T-helper 2 cell treated with Interferon-gamma antibody and Interleukin-4, amounts not matched to agents 100 ng/mL and 5 ng/mL, for 36 hours (primary cell): ENCODE measurements around the gene SELENOS. TPM values are rescaled to one million over a fixed set of nuclear protein-coding genes. Genes with fewer than 3 reads are reported as not detected.

ENCODE experiments used
- intact Hi-C: fragments of 100-400 bp; cut with micrococcal nuclease; formaldehyde crosslinking; loops from one replicate; pipeline ENCODE4 v1.15.1; 2023
- total RNA-seq: library from RNA; stranded (reverse); gene quantifications from 2 replicates; pipeline ENCODE4 v1.2.3, GENCODE V29; 2022

SELENOS gene, protein sequence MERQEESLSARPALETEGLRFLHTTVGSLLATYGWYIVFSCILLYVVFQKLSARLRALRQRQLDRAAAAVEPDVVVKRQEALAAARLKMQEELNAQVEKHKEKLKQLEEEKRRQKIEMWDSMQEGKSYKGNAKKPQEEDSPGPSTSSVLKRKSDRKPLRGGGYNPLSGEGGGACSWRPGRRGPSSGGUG
- 40.0 and 42.5 TPM in 2 replicates for total RNA-seq

DNA sequence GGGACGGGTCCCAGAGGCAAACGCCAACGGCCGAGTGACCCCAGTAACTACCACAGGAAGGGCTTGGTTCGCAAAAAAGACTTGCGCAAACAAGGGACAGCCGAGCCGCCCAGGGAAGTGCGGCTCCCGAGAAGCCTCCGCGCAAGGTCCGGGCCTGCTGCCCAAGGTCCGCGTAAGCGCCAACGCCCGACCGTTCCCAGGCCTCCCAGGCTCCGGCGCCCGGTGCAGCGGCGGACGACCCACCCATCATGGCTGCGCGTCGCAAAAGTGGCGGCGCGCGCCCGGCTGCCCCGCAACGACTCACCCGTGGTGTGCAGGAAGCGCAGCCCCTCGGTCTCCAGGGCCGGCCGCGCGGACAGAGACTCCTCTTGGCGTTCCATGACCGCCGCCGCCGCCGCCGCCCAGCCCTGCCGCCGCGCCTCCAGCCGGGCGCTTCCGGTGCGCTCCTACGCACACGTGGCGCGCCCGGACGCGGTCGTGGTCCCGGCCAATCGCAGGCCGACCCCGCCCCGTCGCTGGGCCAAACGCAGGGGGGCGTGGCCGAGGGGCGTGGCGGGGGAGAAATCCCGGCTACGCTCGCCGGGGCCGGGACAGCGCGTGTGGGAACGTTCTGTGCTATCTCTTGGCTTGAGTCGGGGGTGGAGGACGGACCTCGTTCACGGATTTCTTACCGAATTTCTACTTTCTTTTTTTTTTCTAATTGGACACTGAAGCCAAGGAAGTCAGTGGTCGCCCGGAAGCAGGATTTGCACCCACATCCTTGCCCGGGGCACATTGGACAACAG, at the start of gene SELENOS:
TSS of gene SELENOS (minus strand) at position 448 of the 785 bp plus-strand sequence. CDS start at position 380, 68 bp downstream.
- intact Hi-C loops = loop anchor here (1.0 to 5.0 kb wide), 3 partner anchors 18 to 675 kb away; partner anchors contain the start of genes ASB7, LINS1 and SNRPA1

DNA sequence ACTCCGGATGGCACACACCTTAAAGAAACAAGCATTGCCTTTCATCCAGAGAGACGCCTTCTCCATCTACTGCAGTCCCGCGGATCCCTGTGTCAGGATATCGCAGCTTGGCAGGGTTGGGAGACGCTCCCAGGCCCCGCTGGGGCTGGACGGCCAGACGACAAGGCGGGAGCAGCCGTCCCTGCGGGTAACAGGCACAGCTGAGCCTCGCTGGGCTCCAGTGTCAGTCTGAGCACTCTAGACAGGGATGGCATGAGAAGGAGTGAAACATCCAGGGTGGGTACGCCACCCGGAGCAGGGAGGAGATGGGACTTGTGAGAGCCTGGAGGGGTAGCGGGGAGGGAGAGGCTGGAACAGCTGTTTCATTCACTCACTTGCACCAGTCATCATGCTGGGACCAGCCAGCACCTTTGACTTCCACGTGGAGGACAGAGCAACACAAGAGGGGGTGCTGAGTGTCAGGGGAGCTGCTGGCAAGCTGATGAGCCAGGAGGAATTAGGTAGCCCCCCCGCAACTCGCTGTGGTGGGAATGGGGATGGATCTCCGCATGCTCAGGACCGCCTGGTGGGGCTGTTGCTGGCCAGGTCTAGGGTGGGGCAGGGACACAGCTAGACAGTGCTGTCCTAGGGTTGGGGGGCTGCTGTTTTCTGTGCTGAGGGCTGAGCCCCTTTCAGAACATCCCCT, 49.3 kb upstream of the SELENOS start:
- intact Hi-C loops = no loop called here

DNA sequence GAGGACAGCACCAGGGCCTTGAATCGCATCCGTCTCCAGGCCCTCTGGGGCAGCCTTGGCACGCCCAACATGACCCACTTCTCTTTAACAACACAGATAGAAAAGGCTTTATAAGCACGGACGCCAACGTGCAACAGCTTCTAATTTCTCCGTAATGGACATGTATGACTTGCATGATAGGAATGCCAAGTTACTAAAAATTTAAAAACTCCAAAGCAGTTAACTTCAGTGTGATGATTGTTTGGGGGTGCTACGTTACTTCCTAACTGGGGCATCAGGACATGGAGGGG, 48.7 kb upstream of the SELENOS start:
- intact Hi-C loops = no loop called here

DNA sequence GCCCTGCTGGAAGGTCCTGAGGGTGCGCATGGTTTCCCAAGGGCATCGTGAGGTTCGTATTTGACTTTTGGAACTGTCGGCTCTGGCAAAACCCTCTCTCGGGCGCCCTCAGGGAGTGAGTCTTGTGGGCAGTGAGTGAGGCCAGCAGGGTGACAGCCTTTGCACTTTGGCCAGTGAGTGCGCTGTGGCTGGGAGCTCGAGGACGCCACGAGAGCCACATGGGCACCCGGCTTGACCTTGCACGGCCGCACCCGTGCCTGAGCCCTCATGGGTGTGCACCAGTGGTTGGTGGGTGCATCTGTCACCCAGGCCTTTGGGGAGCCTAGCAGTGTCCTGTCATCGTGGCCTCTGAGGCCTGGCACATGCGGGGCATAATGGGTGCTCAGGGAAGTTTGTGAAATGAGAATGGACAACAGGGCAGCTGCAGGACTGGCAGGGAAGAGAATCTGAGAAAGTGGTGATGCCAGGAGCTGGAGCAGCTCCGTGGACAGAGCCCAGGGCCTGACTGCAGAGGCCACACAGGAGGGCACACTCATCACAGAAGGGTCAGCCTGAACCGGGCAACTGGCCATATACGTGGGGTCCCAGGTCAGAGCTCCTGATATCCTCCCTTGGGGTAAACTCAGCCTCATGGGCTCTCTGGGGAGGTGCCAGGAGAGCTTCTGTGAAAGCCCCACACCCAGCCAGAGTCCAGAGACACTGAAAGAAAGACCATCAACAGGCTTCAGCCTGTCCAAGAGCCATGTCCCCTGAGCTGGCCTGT, 48.2 kb upstream of the SELENOS start:
- intact Hi-C loops = no loop called here

DNA sequence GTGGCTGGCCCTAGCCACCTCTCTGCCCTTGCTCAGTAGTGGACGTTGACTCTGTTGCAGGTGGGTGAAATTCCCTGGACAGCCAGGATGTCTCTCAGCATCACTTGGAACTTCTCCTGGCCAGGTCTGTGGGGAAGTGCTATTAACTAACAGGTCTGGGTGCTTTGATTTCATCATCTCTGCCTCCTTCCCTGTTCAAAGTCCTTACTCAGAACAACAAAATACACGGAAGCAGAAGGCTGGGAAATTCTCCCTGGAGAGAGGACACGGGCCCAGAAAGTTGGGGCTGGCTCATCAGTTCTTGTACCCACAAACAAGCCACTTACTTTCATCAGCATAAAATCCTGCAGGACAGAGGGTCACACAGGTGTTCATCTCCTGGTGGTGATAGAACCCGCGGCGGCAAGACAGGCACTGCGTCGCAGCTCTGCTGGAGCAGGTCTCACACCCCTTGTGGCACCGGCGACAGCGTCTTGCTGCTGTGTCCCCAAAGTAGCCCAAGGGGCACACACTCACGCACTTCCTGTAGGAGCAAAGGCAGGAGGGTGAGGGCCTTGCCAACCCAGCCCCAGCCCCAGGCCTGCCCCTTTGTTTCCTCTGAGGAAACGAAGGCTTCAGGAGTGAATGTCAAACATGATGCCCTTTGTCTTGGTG, 47.4 kb upstream of the SELENOS start:
- intact Hi-C loops = no loop called here

DNA sequence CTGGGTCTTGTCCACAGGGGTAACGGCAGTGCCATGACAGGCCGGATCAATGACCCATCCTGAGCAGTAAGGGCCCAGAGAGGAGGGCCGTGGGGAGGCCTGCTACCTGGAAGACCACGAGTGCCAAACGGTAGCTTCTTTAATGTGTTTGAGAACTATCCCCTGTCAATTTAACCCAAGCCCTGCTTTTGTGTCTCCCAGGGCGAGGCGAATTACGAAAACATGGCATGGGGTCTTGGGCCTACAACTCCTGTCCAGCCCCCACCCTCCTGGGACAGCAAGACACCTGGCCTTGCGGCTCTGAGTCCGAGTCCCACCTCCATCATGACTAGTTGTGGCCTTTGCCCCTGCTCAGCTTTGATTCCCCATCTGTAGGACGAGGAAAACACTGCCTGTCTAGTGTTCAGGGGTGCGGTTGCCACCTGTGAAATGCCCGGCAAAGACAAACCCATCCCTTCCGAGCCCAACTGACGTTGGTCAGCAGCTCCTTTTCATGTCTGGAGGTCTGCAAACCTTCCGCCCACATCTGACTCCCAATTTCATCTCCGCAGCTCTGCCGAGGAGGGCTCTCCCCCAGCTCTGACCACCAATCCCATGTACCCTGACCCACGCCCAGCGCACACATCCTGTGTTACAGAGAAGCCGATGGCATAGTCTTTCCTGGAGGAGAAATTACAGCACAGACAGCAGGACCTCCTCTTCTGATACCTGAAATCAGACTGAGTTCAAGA, 46.7 kb upstream of the SELENOS start:
- intact Hi-C loops = no loop called here

DNA sequence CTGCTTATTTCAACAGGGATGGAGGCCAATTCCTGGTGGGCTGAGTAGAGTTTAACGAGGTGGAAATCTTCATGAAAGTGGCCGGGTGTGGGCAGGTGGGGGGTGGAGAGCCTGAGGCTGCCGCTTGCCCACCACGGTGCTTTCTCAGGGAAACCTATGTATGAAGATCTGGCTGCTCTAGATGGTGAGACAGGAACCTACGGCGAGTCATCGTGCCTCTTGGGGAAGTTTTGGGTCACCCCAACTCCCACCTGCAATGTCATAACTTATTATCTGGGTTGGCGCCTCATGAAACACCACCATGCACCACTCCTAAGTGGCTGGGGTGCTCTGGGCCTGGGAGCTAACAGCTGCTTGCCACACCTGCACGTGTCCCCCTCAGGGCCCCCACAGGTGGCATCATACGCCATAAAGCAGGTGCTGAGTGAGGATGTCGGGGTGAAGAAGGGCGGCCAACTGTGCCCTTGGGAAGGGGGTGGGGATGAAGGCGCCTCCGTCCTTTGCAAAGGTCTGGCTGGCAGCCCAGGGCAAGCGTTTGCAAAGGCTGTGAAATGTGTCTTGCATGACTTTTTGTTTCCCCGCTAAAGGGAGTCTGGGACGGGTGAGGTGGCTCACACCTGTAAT, 45.7 kb upstream of the SELENOS start:
- intact Hi-C loops = no loop called here

DNA sequence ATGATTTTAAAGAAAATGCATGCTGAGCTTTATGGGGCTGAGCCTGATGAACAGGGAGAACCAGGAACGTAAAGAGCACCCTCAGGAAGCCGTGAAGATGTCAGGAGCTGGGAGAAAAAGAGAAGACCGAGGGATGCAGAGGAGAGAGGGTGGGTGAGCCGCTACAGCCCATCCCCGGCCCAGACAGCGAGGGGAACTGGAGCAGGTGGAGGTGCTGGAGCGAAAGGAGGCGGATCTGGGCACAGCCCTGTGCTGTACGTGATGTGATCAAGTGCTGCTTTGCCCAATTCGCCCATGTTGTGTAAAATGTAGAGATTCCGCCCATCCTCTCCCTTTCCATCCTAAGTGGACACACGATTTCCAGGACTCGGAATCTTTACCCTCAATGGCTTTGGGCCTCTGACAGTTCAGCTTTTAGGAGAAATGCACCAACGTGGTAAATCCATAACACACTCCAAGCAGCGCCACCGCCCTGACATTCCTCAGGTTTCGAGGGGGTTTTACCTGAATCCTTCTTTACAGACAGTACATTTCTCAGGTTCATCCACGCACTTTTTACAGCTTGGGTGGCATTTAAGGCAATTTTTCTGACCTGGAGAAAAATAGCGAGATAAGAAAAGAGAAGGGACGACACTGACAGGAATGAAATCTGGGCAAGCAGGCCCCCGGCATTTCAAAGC, 44.9 kb upstream of the SELENOS start:
- intact Hi-C loops = no loop called here

DNA sequence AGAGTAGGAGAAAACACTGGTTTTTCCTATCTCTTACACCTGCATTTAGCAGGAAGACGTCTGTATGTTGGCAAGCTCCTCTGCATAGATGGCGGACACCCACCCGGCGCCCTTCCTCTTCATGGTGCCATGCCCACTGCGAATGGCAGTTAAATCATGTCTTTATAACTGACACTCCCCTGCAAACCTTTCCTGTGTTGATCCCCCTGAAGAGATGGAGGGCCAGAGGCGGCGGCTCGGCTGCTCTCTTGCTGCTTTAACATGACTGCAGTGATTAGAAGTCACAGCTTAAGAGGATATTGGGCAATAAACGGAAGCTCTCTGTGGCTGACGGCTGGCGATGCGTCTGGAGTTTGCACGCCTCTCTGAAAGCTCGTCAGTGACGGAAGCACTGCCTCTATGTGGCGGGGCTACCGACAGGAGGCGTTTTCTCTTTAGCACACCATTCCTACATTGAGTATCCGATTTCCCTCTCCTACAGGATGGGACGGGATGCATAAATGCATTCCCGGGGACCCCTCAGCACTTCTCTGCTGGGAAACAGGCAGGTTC, 43.3 kb upstream of the SELENOS start:
- intact Hi-C loops = loop anchor here (1.0 kb wide), 1 partner anchor 25 kb away; the partner anchor contains the start of gene SNRPA1

DNA sequence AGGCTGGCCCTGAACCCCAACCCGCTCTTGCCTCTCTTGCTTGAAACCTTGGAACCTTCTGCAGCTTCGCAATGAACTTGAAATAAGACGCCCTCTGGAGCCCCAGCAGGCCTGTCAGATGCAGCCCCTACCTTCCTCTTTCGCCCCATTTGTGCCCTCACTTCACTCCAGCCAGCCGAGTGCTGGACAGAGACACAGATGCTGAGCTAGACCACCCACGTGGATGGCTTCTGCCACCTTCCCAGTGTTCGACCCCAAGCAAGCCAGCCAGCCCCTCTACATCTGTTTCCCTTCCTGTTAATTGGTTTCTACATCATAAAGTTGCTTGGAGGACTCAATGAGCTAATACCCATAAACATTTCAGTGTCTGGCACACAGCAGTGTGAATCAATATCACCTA, 41.6 kb upstream of the SELENOS start:
- intact Hi-C loops = no loop called here

DNA sequence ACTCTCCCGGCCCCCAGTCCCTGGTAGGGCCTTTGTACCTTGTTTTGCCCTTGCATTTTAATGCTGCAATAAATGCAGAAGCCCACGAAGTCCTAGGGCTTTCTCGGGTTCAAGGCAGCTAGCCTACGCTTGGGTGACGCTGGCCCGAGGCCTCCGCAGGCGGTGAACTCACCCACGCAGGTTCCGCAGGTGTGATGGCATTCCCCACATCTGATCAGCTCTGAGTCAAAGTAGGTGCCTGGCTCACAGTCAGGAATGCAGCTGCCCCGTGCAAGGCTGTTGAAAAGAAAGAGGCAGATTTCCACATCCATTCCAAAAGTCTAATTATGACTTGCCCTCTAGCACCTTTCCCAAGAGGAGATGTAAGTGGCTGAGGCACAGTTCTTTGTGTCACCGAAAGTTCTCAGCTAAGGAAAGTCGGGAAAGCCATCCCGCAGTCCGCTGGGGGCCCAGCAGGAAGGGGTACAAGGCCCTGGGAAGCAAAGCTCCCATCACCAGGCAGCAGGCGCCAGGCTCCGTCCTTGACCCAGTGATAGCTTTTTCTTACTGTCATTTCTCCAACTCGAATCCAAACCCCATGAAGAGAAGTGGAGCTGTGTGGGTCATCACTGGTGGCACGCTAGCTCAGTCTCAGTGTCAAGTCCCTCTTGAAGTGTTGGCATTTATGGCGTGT, 41.0 kb upstream of the SELENOS start:
- intact Hi-C loops = no loop called here

DNA sequence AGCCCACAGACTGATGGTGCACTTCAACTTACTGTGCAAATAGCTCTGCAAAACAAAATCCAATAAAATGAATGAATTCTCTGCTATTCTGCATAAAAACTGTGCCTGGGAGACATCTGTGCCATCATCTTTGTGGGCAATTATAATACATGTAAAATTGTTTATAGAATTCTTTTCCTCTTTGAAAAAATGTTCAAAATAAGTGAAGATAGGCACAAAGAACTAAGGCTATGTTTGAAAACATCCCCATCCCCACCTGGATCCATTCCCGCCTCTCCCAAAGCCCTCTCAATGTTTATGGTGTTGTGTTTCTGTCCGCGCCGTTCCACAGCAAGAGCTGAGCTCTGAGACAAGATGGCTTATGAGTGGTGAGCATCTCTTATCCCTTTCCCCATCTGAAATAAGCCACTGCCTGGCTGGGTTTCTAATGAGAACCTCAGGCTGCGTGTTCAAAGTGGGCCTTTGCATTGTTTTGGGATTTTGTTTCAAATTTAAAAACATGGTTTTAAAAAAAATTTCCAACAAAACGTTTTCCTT, 40.1 kb upstream of the SELENOS start:
- intact Hi-C loops = no loop called here

DNA sequence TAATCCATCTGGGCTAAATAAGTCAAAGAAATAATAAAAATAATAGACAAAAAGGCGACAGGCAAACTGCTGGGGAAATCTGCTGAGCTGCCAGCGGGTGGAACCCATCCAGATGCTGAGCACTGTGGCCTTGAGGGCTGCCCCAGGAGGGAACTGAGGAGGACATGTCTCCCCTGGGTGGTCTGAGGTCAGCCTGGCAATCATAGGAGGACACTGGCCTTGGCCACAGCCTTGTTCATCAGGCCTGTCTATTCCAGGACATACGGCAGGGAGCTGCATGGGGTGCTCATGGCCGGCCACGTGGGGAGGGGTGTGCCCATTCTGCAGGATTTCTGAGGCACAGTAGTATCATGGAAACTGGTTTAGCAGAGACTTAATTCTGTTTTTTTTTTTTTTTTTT, 39.2 kb upstream of the SELENOS start:
- intact Hi-C loops = no loop called here

DNA sequence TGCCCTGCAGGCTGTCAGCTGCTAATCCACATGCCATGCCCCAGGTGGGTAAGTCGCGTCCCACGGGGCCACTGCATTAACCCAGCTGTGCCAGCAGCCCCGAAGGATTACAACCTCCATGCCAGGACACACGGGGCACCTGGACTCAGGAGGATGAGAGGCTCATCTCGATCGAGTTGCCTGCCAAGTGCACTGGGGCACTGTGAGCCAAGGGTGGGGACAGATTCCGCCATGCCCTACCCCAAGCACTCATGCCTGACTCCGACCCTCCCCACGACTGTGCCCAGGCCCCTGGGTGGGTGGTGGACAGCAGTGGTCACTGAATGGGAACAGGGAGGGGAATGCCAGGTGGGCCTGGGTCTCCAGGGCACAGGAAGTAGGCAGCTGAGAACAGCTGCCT, 38.5 kb upstream of the SELENOS start:
- intact Hi-C loops = no loop called here

DNA sequence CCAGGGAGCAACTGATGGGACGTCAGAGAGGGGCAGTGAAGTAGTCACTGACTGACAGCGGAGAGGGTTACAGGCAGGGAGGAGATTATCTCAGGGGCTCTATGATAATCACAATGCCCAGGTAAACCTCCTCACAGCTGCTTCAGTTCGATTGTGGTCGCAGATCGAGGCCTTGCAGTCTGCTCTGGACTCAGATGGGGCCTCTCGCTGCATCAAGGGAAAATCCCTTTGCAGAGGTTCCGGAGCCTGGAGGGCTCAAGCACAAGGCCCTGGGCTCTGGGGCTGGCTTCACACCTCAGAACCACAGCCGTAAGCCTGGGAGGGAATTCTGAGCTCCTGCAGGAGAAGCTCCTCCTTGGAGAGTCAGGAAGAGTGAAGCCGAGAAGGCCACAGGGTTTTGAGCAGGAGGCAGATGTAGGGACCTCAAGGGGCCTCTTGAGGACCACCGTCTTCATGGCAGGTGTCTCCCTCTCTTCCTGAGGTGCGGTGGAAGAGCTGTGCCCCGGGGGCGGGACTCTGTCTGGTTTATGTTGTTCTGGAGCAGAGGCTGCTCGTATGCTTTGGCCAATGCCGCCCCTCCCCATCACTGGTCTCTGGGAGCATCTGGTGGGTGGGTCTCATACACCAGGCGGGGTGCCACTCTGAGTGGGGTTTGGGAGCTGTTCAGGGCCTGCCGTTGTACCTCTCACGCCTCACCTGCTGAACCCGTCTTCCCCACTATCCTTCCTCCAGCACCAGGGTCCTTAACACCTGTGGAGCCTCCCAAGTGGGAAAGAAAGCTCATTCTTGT, 37.2 kb upstream of the SELENOS start:
- intact Hi-C loops = no loop called here

DNA sequence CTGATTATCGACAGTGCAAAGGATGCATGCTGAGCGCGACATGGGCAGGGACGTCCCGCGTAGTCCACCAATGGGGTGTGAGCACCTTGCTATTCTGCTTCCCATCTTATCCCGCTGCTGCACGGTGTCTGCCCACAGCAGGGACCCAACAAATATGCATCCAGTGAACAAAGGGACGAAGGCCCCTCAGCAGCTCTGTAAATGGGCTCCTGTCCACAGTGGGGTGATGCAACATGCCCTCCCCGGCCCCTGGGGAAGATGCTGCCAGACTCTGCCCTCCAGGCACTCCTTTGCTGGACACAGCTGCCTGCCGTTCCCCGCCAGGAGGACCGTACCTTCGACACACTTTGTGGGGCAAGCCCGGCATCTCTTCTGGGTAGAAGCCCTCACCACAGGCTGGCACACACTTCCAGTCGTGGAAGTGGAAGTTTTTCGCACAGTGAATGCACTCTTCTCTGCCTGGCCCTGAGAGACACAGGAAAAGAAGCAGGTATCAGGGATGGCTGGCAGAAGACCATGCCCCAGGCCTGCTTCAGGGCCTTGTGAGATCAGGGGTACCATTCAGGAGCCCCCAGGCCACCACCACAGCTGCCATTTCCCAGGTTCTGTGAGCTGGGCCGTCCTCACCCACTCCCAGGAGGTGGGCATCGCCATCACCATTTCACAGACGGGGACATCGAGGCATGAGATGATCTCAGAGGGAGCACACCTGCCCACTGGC, 35.9 kb upstream of the SELENOS start:
- intact Hi-C loops = no loop called here

DNA sequence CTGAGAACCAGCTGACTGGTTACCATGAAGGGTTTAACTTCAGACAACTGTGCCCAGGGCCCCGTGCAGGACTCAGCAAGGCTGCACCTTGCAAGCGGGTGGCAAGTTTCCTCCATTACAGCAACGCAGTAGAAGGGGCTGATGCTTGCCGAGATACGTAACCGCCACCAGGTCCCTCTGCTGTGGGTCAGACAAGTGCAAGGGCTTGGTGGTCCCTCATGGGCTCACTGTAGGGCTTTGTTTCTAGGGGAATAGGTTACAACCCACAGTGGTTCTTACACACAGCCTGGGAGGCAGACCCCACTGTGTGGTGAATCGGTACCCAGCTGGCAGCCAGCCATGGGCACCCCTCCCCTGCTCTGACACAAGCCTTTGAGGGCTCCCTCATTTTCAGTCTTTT, 33.2 kb upstream of the SELENOS start:
- intact Hi-C loops = no loop called here
